Stimulated activated CD8-positive, alpha-beta memory T cell treated with anti-CD3 and anti-CD28 coated beads, Interleukin-12 subunit alpha, Interleukin-12 subunit beta, amount 100 ng/mL, for 1 hour (primary cell): ENCODE data around the gene NAAA.
"Not testable (repeated sequence)": the region's sequence is repeated elsewhere in the genome, so short reads cannot be mapped to it uniquely, and the experiment has no call there.

Source experiments
- DNase-seq: peaks from one replicate; pipeline ENCODE4 v3.0.0-alpha.2; 2020; ENCODE audit warnings: low read depth

The NAAA gene

GRCh38 chr4:75940692-75941253 is at the start of gene NAAA:
Gene NAAA (minus strand): TSS chr4:75941013. CDS start chr4:75940949, 64 bp downstream.
- DNase-seq = peak; percentile 58

DNA sequence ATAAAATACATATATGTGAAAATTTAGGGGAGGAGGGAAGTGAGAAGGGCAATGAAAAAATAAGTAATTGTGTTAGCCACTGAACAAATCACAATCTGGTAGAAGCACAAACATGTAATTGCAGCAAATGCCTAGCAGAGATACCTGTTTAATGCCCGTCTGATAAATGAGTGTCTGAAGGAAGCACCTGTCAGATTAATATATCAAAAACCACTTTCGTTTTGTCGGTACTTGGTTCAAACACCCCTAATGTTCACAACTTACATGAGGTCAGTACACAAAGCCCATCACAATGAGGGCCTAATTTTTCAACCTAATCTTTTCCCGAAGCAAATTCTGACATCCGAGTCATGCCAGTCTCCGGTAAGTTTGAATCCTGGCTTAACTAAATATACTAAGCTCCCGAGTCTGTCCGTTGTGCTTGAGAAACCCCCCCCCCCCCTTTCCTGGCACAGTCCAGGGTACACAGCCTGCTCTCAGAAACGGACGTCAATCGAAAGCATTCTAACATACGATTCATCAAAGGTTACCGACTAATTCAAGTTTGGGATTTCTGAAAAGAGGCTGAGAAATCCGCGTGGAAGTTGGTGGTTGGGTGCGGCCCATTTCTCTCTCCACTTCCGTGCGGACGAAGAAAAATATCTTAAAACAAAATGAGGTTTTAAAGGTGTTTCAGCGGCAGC is 49.2 kb upstream of the NAAA start:
- no peak for DNase-seq

- no peak for DNase-seq
Measured at GRCh38 chr4:75985116-75985515, 44.3 kb upstream of the NAAA start.

DNA sequence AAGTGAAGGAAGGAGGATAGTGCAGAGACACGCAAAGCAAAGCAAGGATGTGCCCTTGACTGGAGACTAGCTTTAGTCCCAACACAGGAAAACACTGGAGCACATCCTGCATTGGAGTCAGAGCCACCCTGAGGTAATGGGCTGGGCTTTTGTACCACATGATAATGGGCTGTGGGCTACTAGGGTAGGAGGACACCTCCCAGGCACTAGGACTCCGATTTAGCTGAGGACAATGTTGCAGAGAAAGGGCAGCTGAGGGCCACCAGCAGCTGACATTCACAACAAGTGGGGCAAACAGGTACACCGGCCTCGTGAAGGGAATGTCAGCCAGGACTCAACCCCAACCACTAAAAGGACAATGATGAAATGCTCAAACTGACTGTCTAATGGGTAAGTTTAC is 39.8 kb upstream of the NAAA start:
- no peak for DNase-seq

- no peak for DNase-seq
Measured at GRCh38 chr4:75976177-75976576, 35.4 kb upstream of the NAAA start.

DNA sequence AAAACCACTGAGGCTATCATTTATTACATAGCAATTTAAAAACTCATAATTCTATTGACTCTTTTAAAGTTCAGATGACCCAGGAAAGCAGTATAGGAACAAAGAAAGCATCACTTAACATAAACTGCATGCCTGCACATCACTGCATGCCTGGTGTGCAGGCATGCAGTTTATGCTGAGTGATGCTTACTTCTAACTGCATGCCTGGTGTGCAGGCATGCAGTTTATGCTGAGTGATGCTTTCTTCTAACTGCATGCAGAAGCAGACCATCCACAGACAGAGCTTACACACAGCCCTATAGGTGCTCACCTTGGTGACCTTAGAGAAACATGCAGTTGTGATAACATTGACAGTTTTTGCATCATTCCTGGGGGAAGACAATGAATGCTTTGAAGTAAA is 33.0 kb upstream of the NAAA start:
- DNase-seq = no peak

DNA sequence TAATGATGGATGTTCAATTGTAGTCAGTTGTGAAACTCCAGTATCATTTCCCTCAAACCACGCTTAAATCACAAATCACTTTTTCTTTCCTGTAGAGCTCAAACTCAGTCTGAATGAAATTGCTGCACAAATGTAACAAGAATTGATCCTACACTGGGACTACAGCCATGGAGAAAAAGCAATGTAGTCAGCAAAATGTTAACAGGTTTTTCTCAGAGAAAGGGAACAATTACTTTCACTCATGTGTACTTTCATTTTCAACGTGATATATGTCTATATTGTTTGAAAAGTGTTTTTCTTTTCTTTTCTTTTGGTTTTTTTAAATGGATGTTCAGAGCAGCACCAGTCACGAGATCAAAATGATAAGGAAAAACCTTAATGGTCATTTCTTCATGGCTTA is 27.3 kb upstream of the NAAA start:
- no peak for DNase-seq

DNA sequence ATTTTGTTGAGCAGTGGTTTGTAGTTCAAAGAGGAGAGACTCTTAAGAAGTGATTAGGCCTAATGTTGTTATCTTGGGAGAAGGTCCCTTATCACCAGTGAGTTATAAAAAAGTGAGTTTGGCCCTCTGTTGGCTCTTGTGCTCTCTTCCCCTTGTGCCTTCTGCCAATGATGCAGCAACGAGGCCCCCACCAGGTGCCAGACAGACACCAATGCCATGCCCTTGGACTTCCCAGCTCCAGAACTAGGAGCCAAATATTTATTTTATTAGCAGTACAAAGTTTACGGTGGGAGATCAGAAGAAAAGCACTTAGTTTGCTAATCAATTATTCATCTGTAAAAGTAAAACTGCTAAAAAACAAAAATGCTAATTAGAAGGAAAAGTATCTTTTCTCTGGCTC is 22.7 kb upstream of the NAAA start:
- DNase-seq = no peak

GRCh38 chr4:75962072-75962471 is 21.3 kb upstream of the NAAA start:
- not testable (repeated sequence) for DNase-seq

DNA sequence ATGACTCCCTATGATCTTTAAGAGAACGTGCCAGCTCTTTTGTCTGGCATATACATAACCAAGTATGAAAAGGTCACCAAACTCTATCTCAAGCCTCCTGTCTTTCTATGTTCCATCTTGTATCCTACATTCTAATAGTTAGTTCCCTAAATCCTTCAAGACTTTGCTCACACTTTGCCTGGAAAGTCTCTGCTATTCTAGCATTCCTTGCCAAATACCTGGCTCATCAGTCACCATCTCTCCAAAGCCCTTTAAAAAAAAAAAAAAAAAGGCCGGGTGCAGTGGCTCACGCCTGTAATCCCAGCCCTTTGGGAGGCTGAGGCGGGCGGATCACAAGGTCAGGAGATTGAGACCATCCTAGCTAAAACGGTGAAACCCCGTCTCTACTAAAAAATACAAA is 17.7 kb upstream of the NAAA start:
- not testable (repeated sequence) for DNase-seq

- DNase-seq = not testable (repeated sequence)
Measured at GRCh38 chr4:75954811-75955210, 14.0 kb upstream of the NAAA start.

- DNase-seq = no peak
Measured at GRCh38 chr4:75953509-75953908, 12.7 kb upstream of the NAAA start.

DNA sequence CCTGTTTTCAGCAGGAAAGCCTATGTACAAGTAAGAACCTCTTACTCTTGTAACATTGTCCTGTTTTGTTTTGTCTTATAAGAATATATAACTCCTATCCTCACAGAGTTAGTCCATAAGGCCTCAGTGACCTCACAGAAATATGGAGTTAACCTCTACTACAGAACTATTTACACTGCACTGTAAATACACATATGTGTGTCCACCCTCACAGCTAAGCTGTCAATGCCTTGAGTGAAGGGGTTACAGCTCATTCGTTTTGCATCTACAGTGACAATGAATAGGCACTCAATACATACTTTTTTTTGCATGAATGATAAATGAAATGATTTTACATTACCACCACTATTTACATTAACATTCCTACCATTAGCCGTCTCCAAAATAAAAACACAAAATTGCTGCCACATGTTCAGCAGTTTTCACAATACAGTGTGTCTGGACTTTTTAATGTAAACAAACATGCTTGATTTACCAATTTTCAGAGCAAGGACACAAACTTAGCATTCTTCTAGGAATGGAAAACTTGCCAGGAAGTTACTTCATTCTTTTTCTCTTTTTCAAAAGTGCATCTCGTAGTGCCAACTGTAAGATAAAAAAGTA is 9.5 kb upstream of the NAAA start:
- DNase-seq = no peak

DNA sequence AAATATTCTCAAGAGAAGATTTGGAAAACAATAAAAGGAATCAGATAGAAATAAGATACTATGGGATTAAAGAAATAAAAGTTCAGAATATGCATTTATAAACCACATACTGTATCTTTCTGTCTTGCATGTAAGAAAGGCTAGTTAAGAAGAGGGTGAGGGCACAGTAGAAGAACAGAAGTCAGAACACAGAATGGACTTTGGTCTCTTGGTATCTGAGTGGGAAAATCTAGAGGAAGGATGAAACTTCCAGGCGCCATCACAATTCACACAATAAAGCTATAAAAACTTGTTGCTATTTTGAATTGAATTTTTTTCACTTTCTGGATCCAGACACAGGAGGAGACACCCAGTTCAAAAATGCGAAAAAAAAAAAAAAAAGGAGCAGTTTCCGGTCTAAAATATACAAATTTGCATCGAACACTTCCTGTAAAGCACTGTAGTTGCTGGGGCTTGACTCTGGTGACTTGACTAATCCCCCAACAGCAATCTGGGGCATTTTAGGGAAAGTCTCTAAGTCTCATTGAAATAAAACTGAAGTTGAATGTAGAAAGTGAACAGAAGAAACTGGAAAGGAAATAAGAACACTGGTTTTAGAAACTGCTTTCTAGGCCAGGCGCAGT is 8.1 kb upstream of the NAAA start:
- no peak for DNase-seq

- DNase-seq = peak; percentile 50
Measured at GRCh38 chr4:75939890-75940691, 722 bp downstream of the NAAA start.

DNA sequence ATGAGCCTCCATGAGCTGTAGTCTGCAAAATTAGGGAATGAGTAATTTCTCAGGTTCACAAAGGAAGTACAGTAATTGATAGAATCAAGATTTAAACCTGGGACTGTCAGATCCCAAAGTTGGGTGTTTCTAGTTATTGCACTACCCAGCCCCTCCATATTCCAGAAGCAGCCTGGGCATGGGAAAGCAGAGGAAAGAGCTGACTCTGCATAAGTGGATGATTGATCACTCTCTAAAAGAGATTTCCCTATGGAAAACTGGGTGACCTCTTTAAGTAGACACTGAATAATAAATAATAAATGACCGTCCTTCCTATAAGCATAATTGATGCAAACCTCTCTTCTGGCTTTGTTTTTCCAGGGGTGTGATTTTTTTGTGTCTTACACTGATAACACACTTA is 5.2 kb downstream of the NAAA start:
- DNase-seq = no peak

GRCh38 chr4:75930152-75930551 is 10.7 kb downstream of the NAAA start:
- DNase-seq = no peak

DNA sequence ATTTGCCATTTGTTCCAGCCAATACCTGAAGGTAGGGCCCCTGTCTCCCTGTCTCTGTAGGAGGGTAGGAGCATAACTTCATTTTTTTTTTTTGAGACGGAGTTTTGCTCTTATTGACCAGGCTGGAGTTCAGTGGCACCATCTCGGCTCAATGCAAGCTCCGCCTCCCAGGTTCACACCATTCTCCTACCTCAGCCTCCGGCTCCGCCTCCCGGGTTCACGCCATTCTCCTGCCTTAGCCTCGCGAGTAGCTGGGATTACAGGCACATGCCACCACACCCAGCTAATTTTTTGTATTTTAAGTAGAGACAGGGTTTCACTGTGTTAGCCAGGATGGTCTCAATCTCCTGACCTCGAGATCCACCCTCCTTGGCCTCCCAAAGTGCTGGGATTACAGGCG is 15.9 kb downstream of the NAAA start:
- DNase-seq = not testable (repeated sequence)

DNA sequence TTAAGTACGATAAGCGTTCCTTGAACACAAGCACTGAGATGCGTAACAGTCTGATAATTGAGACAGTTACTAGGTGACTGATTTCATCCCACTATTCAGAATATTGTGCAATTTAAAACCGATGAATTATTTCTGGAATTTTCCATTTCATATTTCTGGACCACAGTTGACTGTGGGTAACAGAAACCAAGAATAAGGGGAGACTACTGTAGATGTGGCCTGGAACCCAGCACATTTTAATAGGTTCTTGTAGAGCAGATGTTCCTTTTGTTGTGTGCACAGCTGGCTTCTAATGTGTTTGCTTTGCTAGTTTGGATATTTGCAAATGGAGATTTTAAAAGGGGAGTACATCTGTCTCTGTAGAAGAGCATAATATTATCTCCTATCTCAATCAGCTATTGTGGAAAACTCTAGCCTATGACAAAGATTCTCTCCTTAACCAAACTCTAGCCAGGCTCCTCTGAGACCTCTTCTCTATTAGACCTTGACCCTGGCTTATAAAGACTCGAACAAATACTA is 16.4 kb downstream of the NAAA start:
- no peak for DNase-seq

- DNase-seq = no peak
Measured at GRCh38 chr4:75922588-75922987, 18.2 kb downstream of the NAAA start.

DNA sequence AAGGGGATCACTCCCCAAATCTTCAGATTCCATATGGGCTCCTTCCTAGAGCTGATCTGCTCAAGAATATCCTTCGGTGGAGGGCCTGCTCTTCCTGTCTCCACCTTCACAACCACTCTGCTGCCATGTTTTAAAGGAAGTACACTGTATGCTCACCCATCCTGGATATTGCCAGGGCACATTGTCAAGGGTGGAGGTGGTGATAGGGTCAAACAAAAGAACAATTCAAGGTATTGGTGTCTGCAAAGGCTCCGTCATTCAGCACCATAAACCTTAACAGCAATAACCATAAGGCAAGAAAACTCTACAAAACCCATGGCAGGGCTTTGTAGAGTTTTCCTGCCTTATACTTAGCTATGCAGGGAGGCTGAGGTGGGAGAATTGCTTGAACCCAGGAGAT is 18.9 kb downstream of the NAAA start:
- DNase-seq = no peak

DNA sequence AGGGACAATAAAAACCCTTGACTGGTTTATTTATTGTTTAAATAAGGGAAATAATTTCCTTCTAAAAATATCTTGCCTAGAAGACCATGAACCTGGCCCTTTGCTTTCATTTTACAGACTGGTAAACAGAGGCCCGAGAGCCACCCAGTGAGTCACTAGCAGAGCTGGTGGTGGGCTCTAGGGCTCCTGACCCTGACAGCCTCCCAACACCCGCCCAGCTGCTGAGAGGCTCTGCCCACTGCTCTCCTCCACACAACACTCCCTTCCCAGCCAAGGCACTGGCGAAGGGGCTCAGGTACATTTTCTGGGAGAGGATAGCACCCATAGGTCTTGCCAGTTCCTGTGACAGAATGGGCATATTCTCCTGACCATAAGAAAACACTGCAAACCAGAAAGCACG is 20.5 kb downstream of the NAAA start:
- DNase-seq = no peak
